GM12872 (cell line): Measurements from ENCODE around the gene DNAH11.

Experiments
- TF ChIP-seq, protein P1 (sequence below): IDR thresholded peaks from 3 replicates; pipeline ENCODE4 v1.5.1; 2011; ENCODE audit warnings: low read depth, mild to moderate bottlenecking, low read length, moderate library complexity; ENCODE audit not compliant: insufficient read depth

DNAH11 gene

GRCh38 chr7:21866731-21867130, 323.9 kb downstream of the DNAH11 start:
- TF ChIP-seq, protein P1, sequence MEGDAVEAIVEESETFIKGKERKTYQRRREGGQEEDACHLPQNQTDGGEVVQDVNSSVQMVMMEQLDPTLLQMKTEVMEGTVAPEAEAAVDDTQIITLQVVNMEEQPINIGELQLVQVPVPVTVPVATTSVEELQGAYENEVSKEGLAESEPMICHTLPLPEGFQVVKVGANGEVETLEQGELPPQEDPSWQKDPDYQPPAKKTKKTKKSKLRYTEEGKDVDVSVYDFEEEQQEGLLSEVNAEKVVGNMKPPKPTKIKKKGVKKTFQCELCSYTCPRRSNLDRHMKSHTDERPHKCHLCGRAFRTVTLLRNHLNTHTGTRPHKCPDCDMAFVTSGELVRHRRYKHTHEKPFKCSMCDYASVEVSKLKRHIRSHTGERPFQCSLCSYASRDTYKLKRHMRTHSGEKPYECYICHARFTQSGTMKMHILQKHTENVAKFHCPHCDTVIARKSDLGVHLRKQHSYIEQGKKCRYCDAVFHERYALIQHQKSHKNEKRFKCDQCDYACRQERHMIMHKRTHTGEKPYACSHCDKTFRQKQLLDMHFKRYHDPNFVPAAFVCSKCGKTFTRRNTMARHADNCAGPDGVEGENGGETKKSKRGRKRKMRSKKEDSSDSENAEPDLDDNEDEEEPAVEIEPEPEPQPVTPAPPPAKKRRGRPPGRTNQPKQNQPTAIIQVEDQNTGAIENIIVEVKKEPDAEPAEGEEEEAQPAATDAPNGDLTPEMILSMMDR = no peak

DNA sequence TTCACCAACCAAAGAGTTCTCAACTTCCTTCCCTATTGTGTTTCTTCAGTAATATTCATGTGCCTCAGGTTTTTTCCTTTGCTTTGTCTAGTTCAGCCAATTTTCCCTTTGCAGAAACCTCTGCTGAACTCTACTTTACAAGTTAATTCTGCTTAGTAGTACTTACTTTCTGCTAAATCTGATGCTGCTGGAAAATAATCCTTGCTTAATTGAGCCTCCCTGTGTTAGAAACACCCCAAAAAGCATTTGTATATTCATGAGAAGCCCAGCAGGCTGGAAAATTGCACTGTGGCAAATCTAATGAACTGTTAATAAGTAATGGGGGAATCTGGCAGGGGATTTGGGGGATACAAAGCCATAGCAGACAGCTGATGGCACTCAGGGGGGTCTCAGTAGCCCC, 324.4 kb downstream of the DNAH11 start:
- TF ChIP-seq, protein P1 = no peak

- TF ChIP-seq, protein P1 = no peak
Measured at GRCh38 chr7:21867816-21868575, 325.2 kb downstream of the DNAH11 start.

- TF ChIP-seq, protein P1 = no peak
Measured at GRCh38 chr7:21868576-21868850, 325.7 kb downstream of the DNAH11 start.

GRCh38 chr7:21869785-21870402, 327.1 kb downstream of the DNAH11 start:
- TF ChIP-seq, protein P1 = no peak

- TF ChIP-seq, protein P1 = no peak
Measured at GRCh38 chr7:21883069-21883468, 340.2 kb downstream of the DNAH11 start.

- TF ChIP-seq, protein P1 = no peak
Measured at GRCh38 chr7:21884496-21884895, 341.7 kb downstream of the DNAH11 start.
